GM06990 (cell line): ENCODE results near the gene PM20D2.

Experiments
- DNase-seq: peaks from one replicate; pipeline ENCODE4 v3.0.0-alpha.2; 2011; ENCODE audit not compliant: insufficient read length; ENCODE audit errors: extremely low read depth
- H3K27me3 ChIP-seq: replicated peaks from 2 replicates; pipeline ENCODE4 v1.6.0; 2011; ENCODE audit warnings: low read length; ENCODE audit not compliant: control insufficient read depth, insufficient read depth
- H3K36me3 ChIP-seq: 2 replicates; pipeline ENCODE4 v1.5.1; 2011; ENCODE audit warnings: low read length; ENCODE audit not compliant: control insufficient read depth, insufficient read depth
- H3K4me3 ChIP-seq: replicated peaks from 2 replicates; pipeline ENCODE4 v1.5.1; 2011; ENCODE audit warnings: low read depth, mild to moderate bottlenecking, control low read depth, low read length
- TF ChIP-seq, protein P1 (sequence below): IDR thresholded peaks from 2 replicates; pipeline ENCODE4 v1.5.1; 2011; ENCODE audit warnings: low read length, control low read depth, mild to moderate bottlenecking, inconsistent platforms; ENCODE audit not compliant: insufficient read depth, poor library complexity, severe bottlenecking

The PM20D2 gene

DNA sequence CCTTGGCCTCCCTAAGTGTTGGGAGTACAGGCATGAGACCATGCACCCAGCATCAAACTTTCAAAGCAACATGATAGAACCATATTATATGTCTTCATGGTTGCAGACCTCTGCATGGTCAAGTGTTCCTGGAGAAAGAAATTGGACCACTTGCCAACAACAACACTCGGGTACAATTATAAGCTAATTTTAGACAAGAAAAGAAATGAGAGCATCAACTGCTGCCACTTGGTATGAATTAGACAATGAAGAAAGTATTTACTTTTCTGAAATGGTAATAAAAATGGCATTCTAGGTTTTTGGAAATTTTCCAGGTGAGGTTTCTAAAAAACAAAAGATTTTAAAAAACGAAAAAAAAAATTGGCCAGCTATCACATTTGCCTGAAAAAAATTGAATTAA lies 7.7 kb upstream of the PM20D2 start:
- DNase-seq, result no peak
- no peak overlapping the region for H3K4me3 ChIP-seq
- no peaks in the 10 kb centered on the region; the same call in 1 of the 2 replicates for H3K27me3 ChIP-seq
- TF ChIP-seq, protein P1, sequence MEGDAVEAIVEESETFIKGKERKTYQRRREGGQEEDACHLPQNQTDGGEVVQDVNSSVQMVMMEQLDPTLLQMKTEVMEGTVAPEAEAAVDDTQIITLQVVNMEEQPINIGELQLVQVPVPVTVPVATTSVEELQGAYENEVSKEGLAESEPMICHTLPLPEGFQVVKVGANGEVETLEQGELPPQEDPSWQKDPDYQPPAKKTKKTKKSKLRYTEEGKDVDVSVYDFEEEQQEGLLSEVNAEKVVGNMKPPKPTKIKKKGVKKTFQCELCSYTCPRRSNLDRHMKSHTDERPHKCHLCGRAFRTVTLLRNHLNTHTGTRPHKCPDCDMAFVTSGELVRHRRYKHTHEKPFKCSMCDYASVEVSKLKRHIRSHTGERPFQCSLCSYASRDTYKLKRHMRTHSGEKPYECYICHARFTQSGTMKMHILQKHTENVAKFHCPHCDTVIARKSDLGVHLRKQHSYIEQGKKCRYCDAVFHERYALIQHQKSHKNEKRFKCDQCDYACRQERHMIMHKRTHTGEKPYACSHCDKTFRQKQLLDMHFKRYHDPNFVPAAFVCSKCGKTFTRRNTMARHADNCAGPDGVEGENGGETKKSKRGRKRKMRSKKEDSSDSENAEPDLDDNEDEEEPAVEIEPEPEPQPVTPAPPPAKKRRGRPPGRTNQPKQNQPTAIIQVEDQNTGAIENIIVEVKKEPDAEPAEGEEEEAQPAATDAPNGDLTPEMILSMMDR, result no peak
- no peaks in the 10 kb centered on the region for H3K36me3 ChIP-seq

DNA sequence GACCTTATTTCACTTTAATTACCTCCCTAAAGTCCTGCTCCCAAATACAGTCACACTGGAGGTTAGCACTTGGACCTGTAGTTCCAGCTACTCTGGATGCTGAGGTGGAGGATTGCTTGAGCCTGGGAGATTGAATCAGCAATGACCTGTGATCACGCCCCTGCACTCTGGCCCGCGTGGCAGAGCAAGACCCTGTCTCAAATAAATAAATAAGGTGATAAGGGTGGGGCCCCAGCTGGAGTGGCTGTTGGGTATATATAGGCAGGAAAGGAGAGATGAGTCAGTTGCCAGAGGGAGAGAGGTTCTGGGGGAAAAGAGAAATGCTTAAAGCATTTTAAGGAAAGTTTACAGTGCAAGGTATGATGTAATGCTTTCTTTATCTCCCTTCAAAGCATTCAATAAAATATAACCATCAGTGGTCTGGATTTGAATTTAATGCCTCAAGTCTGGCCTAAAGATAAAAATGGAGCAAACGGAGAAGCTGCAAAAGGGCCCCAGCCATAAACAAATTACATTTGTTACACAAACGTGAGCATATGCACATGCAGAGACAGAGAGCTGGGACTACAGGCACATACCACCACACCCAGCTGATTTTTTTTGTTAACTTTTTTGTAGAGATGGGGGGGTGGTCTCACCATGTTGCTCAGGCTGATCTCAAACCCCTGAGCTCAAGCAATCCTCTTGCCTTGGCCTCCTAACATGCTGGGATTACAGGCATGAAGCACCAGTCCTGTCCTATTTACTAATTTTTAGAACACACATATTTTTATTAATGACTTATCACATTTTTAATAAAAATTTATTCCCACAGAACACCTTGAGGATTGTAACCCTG lies 6.1 kb upstream of the PM20D2 start:
- no peak for DNase-seq
- Histone ChIP-seq H3K4me3 (no peak overlapping the region), H3K27me3 (no peaks in the 10 kb centered on the region; the same call in 1 of the 2 replicates), H3K36me3 (no peaks in the 10 kb centered on the region)
- TF ChIP-seq, protein P1, result no peak

DNA sequence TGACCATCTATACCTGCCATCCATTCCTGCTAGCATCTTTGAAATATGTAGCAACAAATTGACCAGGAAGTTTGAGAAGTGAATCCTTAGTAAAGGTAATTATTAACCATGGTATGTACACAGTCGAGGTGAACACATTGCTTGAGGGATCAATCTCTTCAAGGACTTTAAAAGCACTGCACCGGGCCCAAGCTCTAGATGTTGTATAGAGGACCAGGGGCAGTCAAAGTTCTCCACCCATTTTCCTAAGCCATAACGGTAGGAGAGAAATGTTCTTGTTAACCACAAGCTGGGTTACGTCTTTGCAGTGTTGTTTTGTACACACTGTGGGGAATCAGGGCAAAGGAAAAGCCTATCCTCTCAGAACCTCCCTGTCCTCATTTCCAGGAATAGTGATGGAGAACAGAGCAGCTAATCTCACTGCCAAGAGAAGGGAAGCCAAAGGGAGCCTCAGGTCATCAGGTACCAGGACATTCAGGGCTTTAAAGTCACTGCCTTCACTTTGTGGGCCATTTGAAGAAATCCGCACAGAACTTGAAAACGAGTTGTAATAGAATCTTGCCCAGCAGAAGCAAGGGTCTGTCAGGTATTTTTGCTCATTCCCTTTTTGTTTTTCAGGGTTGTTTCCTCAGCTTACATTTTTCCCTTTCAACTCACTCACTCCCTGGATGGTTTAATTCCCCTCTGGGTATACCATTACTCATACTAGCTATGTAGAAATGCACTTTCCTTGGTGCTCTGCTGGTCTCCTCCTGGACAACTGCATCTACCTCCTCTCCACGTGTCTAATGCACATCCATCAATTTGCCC lies 5.3 kb upstream of the PM20D2 start:
- H3K36me3 ChIP-seq, result no peaks in the 10 kb centered on the region
- TF ChIP-seq, protein P1, result no peak
- H3K27me3 ChIP-seq, result no peaks in the 10 kb centered on the region; the same call in 1 of the 2 replicates
- no peak overlapping the region for H3K4me3 ChIP-seq
- DNase-seq, result no peak

DNA sequence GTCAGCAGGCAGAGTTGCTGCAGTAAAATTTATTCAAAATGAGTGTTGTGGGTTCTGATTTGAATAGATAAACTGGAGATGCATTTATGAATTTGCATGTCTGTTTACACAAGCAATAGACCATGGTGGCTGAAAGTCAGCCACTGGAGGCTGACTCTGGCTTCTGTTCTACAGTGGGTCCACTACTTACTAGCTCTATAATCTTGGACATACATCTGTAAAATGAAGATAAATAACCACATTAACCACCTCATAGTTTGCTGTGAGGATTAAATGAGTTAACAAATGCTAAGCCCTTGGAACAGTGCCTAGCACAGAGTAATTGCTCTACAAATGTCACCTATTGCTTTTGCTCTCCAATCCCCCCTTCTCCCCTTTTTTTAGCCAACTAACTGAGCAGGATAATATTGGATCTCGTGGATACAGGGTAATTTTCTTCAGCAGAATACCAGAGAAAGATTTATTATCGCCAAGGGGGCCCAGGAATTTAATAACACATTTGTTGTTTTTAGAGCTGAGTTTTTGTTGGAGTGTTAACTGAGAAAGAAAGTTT lies 1.4 kb upstream of the PM20D2 start:
- TF ChIP-seq, protein P1, result no peak
- DNase-seq, result peak; percentile 31
- Histone ChIP-seq H3K27me3 (no peaks in the 10 kb centered on the region; the same call in 1 of the 2 replicates), H3K36me3 (no peaks in the 10 kb centered on the region), H3K4me3 (no peak overlapping the region)

DNA sequence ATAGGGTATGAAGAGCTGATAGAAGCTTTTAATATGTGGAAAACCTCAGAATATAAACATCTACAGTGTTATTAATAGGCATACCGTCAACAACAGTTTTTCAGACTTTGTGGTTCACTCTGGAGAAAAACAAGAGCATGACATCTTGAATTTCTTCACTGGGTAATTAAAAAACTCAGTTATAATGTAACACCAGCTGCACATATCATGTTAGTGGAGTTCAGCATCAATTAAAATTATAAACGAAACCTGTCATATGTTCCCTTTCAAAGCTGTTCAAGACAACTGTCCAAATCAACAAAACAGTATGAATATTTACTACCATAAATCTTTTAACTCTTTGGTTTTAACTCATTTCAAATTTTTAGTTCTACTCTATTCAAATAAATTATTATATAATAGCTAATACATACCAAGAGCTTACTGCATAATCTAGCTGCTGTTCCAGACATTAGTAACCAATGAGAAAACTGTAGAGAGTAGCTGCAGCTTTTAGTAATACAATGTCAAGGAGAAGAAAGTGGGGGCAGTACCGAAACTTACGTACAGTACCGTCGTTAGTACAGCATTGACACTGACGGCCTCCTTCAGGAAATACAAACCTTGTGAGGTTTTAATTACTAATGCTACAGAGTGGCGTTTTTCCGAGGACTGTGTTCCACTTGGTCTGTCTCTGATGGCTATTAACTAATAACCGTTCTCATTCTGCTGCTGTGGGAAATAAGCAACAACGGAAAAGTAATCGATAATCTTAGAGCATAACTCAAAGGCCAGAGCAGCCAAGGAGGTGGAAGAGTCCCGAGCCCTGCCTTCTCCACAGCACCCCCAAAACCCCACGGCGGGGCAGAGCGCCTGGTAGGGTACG lies 532 bp upstream of the PM20D2 start:
- no peaks in the 10 kb centered on the region; the same call in 1 of the 2 replicates for H3K27me3 ChIP-seq
- H3K4me3 ChIP-seq, result peak overlapping the region; percentile 76
- DNase-seq, result no peak
- H3K36me3 ChIP-seq, result no peaks in the 10 kb centered on the region
- TF ChIP-seq, protein P1, result no peak
